ENCODE results near the gene GTSE1. TPM values are rescaled to one million over a fixed set of nuclear protein-coding genes. Genes with fewer than 3 reads are reported as not detected.

The GTSE1 gene
- total RNA-seq, 1 experiment from 2014 or later, result 42.6 TPM

DNA sequence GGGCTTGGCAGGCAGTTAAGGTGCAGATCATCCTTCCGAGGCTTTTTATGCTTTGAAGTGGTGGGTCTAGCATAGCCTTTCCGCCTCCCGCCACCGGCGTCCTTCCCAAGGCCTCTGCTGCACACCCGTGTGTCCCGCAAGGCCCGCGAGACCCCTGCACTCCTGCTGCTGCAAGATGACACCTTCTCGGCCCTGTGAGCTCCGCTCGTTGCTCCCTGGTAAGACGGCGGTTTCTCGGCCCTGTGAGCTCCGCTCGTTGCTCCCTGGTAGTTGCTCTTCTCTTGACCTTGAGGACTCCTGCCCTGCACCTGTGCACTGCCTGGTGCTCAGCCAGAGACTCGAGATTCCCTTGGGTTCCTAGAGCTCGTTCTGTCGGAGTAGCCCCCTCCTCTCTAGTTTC, 21.0 kb downstream of the GTSE1 start:
- H3K4me1 Mint-ChIP-seq, result no peaks in the 10 kb centered on the region
- no peak overlapping the region for H4K5ac ChIP-seq (ENCODE audit: insufficient read length, low read depth, low read length)
- H2BK20ac ChIP-seq (ENCODE audit: low read depth, low read length, poor library complexity, severe bottlenecking), result no peak overlapping the region
- H3K79me1 ChIP-seq (ENCODE audit: insufficient read depth, low read depth, low read length, poor library complexity, severe bottlenecking), result no peaks in the 10 kb centered on the region
- no peak for DNase-seq
- no peak overlapping the region for H4K8ac ChIP-seq (replicated peaks; ENCODE audit: insufficient read length, low read depth, low read length)
- H3K4me2 ChIP-seq (ENCODE audit: insufficient read depth, insufficient read length, low read length), result no peak overlapping the region
- H3K4me1 ChIP-seq (ENCODE audit: insufficient read depth, low read length), result no peaks in the 10 kb centered on the region
- no peak overlapping the region for H3K23ac ChIP-seq (ENCODE audit: insufficient read length, low read depth, low read length)
- no peak overlapping the region for H3K27ac Mint-ChIP-seq
- TF ChIP-seq, protein P1, sequence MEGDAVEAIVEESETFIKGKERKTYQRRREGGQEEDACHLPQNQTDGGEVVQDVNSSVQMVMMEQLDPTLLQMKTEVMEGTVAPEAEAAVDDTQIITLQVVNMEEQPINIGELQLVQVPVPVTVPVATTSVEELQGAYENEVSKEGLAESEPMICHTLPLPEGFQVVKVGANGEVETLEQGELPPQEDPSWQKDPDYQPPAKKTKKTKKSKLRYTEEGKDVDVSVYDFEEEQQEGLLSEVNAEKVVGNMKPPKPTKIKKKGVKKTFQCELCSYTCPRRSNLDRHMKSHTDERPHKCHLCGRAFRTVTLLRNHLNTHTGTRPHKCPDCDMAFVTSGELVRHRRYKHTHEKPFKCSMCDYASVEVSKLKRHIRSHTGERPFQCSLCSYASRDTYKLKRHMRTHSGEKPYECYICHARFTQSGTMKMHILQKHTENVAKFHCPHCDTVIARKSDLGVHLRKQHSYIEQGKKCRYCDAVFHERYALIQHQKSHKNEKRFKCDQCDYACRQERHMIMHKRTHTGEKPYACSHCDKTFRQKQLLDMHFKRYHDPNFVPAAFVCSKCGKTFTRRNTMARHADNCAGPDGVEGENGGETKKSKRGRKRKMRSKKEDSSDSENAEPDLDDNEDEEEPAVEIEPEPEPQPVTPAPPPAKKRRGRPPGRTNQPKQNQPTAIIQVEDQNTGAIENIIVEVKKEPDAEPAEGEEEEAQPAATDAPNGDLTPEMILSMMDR (conservative IDR thresholded peaks at IDR 0.05), result no peak
- H2BK12ac ChIP-seq (ENCODE audit: insufficient read length, low read depth, low read length), result no peak overlapping the region
- H3K9me3 Mint-ChIP-seq, result no peaks in the 10 kb centered on the region
- no peaks in the 10 kb centered on the region for H3K27me3 Mint-ChIP-seq (ENCODE audit: low read depth)
- H3T11ph ChIP-seq (ENCODE audit: low read length), result no peak overlapping the region
- no peak overlapping the region for H2BK120ac ChIP-seq (ENCODE audit: low read depth, low read length, poor library complexity, severe bottlenecking)
- H2AFZ ChIP-seq (ENCODE audit: low read length), result no peak overlapping the region
- no peak overlapping the region for H3K4me3 Mint-ChIP-seq
- no peaks in the 10 kb centered on the region for H3K23me2 ChIP-seq (ENCODE audit: insufficient read length, low read depth, low read length, poor library complexity, severe bottlenecking)
- no peaks in the 10 kb centered on the region for H3K9me3 ChIP-seq (ENCODE audit: control insufficient read depth, low read depth, low read length)
- H2BK5ac ChIP-seq (ENCODE audit: insufficient read length, low read length), result no peak overlapping the region
- H4K91ac ChIP-seq (ENCODE audit: insufficient read length, low read depth, low read length), result no peak overlapping the region
- H3K27ac ChIP-seq (ENCODE audit: insufficient read length, low read depth, low read length), result no peak overlapping the region
- H3K56ac ChIP-seq (ENCODE audit: insufficient read length, low read depth, low read length), result no peak overlapping the region
- no peak overlapping the region for H3K4ac ChIP-seq (ENCODE audit: low read depth, low read length)
- H3K14ac ChIP-seq (ENCODE audit: insufficient read depth, low read length), result no peak overlapping the region
- no peaks in the 10 kb centered on the region for H3K27me3 ChIP-seq (ENCODE audit: insufficient read depth, low read length)
- H4K20me1 ChIP-seq (ENCODE audit: control insufficient read depth, insufficient read depth, insufficient read length), result no peaks in the 10 kb centered on the region
- no peak overlapping the region for H2BK15ac ChIP-seq (ENCODE audit: low read depth, low read length)
- no peak overlapping the region for H3K18ac ChIP-seq (ENCODE audit: insufficient read length, low read depth, low read length)
- no peak overlapping the region for H2AK5ac ChIP-seq (ENCODE audit: insufficient read length, low read length)
- H3K9ac ChIP-seq (ENCODE audit: extremely low read depth, insufficient read length, low read length), result no peak overlapping the region
- H3K79me2 ChIP-seq (ENCODE audit: insufficient read depth, low read length), result no peaks in the 10 kb centered on the region
- H3K36me3 Mint-ChIP-seq (ENCODE audit: insufficient read depth in 1 of 3, low read depth in 3 of 3), result peaks cover 26 to 75% (median 63%) of the 10 kb centered on the region in 3 experiments
- no CpG with 5 or more reads among the region's 20 CpGs for WGBS (ENCODE audit: extremely low coverage, insufficient read length, low lambda C conversion rate)

Data from H9 (cell line).